ENCODE data around the gene SMIM30. TPM values are rescaled to one million over a fixed set of nuclear protein-coding genes. Genes with fewer than 3 reads are reported as not detected.

Gene SMIM30
- total and polyA plus RNA-seq, 10 of the 15 experiments (the other 5 are each of a cell fraction or from before 2014, with no cell fraction given): 42.2 to 258 (median 96.9) TPM

DNA sequence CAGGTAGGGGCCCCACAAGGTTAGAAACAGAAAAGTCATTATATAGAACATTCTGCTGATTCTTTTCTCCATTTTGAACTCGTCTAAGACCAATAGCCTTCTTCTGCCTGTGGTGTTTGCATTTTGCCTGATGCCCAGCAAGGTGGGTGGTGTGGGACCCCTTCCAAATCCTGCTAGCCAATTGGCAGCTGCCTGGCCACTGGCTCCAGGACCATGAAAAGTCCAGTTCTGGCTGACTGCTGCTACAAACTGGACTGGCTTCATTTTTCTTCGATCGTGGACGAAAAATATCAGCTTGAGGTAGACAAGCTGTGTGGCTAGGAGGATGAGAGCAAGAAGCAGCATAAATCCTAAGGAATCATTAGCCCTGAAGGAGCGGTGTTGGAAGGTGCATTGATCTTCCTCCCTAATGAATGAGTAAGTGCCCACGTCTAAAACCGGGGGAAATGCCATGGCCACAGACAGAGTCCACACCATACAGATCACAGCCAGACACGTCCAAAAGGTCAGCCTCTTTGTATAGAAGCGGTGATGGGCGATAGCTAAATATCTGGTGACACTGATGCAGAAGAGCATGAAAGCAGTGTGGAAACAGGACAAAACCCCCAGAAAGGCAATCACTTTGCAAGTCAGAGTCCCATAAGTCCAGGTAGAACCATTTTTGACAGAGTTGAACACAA is 34.4 kb downstream of the SMIM30 start:
- no peak for DNase-seq (ENCODE audit: low read depth, low spot score)
- no peak overlapping the region for H3K9ac ChIP-seq (ENCODE audit: control insufficient read depth, insufficient read depth, low read length)
- H3K27me3 ChIP-seq (replicated peaks in 1 of 2; ENCODE audit: control insufficient read depth in 2 of 2, insufficient read depth in 2 of 2, low read length in 1 of 2): peaks cover 0 to 1% of the 10 kb centered on the region in 2 experiments; a peak in 2 of 4 replicates
- no peaks in the 10 kb centered on the region for H3K4me1 ChIP-seq (ENCODE audit: control insufficient read depth, insufficient read depth, low read length)
- H2AFZ ChIP-seq (ENCODE audit: control insufficient read depth, low read depth, low read length): no peak overlapping the region
- intact Hi-C loops (cut with micrococcal nuclease; ENCODE audit: unreplicated experiment): no loop called here
- ChIA-PET CTCF (no interaction called here), RAD21 (ENCODE audit: unreplicated experiment) (no interaction called here), POLR2A (no interaction called here), SMC1A (ENCODE audit: uncharacterized antibody, unreplicated experiment) (no interaction called here)
- H3K36me3 ChIP-seq (ENCODE audit: control insufficient read depth in 2 of 2, insufficient read depth in 2 of 2, low read length in 1 of 2): no peaks in the 10 kb centered on the region
- no peak overlapping the region for H3K27ac ChIP-seq (ENCODE audit: control insufficient read depth, insufficient read depth)
- TF ChIP-seq RB1 (IDR thresholded peaks at IDR 0.05; ENCODE audit: borderline replicate concordance) (no peak), ZNF274 (IDR thresholded peaks at IDR 0.05; ENCODE audit: insufficient read depth, insufficient read length) (no peak)
- no peaks in the 10 kb centered on the region for H3K9me3 ChIP-seq (replicated peaks; ENCODE audit: control insufficient read depth, insufficient read depth, low read length)
- BruUV-seq (replicated peaks): no TSS peak
- no peak overlapping the region for H3K4me2 ChIP-seq (ENCODE audit: control insufficient read depth, insufficient read depth)
- 34% methylated on average over 10 of the region's 10 CpGs for WGBS (ENCODE audit: insufficient coverage, insufficient replicate concordance, low lambda C conversion rate, missing lambda C conversion rate)
- no peak for FAIRE-seq
- H4K20me1 ChIP-seq (ENCODE audit: control insufficient read depth, insufficient read depth): no peaks in the 10 kb centered on the region
- no peak overlapping the region for H3K4me3 ChIP-seq
- in situ Hi-C loops (cut with MboI): no loop called here
- ATAC-seq: no peak
- no peaks in the 10 kb centered on the region for H3K79me2 ChIP-seq (ENCODE audit: control insufficient read depth, insufficient read depth, low read length)

DNA sequence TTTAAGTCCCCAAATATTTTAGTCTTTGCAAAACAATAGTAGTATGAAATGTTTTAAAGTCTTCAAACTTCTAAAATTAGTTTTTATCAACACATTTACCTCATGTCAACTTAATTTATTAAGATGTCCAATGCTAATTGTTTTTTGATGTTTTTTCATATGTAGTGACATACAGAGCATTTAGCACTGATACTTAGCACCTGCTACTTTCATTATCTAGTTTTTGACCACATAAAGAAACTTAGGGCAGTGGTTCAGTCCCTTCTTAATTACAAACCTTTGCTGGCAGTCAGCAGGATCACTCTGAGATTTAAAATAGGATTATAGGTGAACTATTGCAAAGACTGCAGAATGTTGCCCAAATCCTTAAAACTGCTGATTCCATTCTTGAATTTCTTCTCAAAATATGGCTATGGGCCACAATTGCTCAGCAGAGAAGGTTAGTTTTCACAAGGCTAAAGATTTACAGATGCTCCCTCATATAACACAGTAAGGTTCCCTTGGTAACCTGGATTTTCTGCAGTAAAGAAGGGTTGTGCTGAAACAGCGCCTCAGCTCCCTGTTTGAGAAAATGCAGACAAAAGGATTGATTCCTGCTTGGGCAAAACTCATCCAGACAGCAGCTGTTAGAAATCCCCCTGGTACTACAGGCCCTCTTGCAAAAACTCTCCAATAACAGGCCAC is 35.1 kb downstream of the SMIM30 start:
- CTCF ChIA-PET: no interaction called here
- 0% methylated on average over 1 of the region's 1 CpG for WGBS (ENCODE audit: insufficient coverage, insufficient replicate concordance, low lambda C conversion rate, missing lambda C conversion rate)
- no peak overlapping the region for H2AFZ ChIP-seq (ENCODE audit: control insufficient read depth, low read depth, low read length)
- DNase-seq (ENCODE audit: low read depth, low spot score) (no peak), FAIRE-seq (no peak), ATAC-seq (peak; percentile 63)
- no peaks in the 10 kb centered on the region for H4K20me1 ChIP-seq (ENCODE audit: control insufficient read depth, insufficient read depth)
- H3K4me3 ChIP-seq: no peak overlapping the region
- POLR2A ChIA-PET: no interaction called here
- RAD21 ChIA-PET (ENCODE audit: unreplicated experiment): no interaction called here
- H3K4me2 ChIP-seq (ENCODE audit: control insufficient read depth, insufficient read depth): no peak overlapping the region
- no peak overlapping the region for H3K27ac ChIP-seq (ENCODE audit: control insufficient read depth, insufficient read depth)
- H3K9me3 ChIP-seq (replicated peaks; ENCODE audit: control insufficient read depth, insufficient read depth, low read length): no peaks in the 10 kb centered on the region
- in situ Hi-C loops (cut with MboI) (no loop called here), intact Hi-C loops (cut with micrococcal nuclease; ENCODE audit: unreplicated experiment) (no loop called here)
- peaks cover 0 to 1% of the 10 kb centered on the region in 2 experiments; a peak in 2 of 4 replicates for H3K27me3 ChIP-seq (replicated peaks in 1 of 2; ENCODE audit: control insufficient read depth in 2 of 2, insufficient read depth in 2 of 2, low read length in 1 of 2)
- SMC1A ChIA-PET (ENCODE audit: uncharacterized antibody, unreplicated experiment): no interaction called here
- no TSS peak for BruUV-seq (replicated peaks)
- H3K9ac ChIP-seq (ENCODE audit: control insufficient read depth, insufficient read depth, low read length): no peak overlapping the region
- H3K4me1 ChIP-seq (ENCODE audit: control insufficient read depth, insufficient read depth, low read length): no peaks in the 10 kb centered on the region
- H3K79me2 ChIP-seq (ENCODE audit: control insufficient read depth, insufficient read depth, low read length): no peaks in the 10 kb centered on the region
- H3K36me3 ChIP-seq (ENCODE audit: control insufficient read depth in 2 of 2, insufficient read depth in 2 of 2, low read length in 1 of 2): no peaks in the 10 kb centered on the region
- no peak for TF ChIP-seq NBN (IDR thresholded peaks at IDR 0.05)
- TF ChIP-seq, protein P1, sequence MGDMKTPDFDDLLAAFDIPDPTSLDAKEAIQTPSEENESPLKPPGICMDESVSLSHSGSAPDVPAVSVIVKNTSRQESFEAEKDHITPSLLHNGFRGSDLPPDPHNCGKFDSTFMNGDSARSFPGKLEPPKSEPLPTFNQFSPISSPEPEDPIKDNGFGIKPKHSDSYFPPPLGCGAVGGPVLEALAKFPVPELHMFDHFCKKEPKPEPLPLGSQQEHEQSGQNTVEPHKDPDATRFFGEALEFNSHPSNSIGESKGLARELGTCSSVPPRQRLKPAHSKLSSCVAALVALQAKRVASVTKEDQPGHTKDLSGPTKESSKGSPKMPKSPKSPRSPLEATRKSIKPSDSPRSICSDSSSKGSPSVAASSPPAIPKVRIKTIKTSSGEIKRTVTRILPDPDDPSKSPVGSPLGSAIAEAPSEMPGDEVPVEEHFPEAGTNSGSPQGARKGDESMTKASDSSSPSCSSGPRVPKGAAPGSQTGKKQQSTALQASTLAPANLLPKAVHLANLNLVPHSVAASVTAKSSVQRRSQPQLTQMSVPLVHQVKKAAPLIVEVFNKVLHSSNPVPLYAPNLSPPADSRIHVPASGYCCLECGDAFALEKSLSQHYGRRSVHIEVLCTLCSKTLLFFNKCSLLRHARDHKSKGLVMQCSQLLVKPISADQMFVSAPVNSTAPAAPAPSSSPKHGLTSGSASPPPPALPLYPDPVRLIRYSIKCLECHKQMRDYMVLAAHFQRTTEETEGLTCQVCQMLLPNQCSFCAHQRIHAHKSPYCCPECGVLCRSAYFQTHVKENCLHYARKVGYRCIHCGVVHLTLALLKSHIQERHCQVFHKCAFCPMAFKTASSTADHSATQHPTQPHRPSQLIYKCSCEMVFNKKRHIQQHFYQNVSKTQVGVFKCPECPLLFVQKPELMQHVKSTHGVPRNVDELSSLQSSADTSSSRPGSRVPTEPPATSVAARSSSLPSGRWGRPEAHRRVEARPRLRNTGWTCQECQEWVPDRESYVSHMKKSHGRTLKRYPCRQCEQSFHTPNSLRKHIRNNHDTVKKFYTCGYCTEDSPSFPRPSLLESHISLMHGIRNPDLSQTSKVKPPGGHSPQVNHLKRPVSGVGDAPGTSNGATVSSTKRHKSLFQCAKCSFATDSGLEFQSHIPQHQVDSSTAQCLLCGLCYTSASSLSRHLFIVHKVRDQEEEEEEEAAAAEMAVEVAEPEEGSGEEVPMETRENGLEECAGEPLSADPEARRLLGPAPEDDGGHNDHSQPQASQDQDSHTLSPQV (IDR thresholded peaks at IDR 0.05): no peak
- no peak for TF ChIP-seq SP1 (IDR thresholded peaks at IDR 0.05; ENCODE audit: low read depth, low read length)
- TF ChIP-seq NFYA (IDR thresholded peaks at IDR 0.05; ENCODE audit: borderline replicate concordance, low read depth, low read length): no peak
- TF ChIP-seq, protein P2, sequence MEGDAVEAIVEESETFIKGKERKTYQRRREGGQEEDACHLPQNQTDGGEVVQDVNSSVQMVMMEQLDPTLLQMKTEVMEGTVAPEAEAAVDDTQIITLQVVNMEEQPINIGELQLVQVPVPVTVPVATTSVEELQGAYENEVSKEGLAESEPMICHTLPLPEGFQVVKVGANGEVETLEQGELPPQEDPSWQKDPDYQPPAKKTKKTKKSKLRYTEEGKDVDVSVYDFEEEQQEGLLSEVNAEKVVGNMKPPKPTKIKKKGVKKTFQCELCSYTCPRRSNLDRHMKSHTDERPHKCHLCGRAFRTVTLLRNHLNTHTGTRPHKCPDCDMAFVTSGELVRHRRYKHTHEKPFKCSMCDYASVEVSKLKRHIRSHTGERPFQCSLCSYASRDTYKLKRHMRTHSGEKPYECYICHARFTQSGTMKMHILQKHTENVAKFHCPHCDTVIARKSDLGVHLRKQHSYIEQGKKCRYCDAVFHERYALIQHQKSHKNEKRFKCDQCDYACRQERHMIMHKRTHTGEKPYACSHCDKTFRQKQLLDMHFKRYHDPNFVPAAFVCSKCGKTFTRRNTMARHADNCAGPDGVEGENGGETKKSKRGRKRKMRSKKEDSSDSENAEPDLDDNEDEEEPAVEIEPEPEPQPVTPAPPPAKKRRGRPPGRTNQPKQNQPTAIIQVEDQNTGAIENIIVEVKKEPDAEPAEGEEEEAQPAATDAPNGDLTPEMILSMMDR (IDR thresholded peaks at IDR 0.05 in 2 of 3, conservative IDR thresholded peaks at IDR 0.05 in 1 of 3; ENCODE audit: control insufficient read depth in 2 of 3, extremely low read depth in 1 of 3, insufficient read depth in 1 of 3, low read depth in 3 of 3, low read length in 3 of 3): no peak
- no peak for TF ChIP-seq RAD51 (IDR thresholded peaks at IDR 0.05)
- TF ChIP-seq NFXL1 (IDR thresholded peaks at IDR 0.05; ENCODE audit: borderline replicate concordance): no peak
- no peak for TF ChIP-seq TAF1 (IDR thresholded peaks at IDR 0.05; ENCODE audit: borderline replicate concordance, low read depth, low read length)
